Gastrocnemius medialis (tissue), 4 donors: Measurements from ENCODE around the gene ABCF3. TPM values are rescaled to one million over a fixed set of nuclear protein-coding genes. Genes with fewer than 3 reads are reported as not detected.

Experiments used
- ATAC-seq, 2 donors: fragments of 150-250 bp; one replicate each; pipeline ENCODE4 v1.9.1; 2016
- DNase-seq, 2 donors: peaks; one replicate each; pipeline ENCODE4 v3.0.0-alpha.2; 2019
- H3K27ac ChIP-seq, 4 donors: fragments of 200-600 bp; sonication (generic); 1 replicate in 1 of 4; 2 replicates in 3 of 4; pipeline ENCODE4 v1.5.1; 2016 to 2018; ENCODE audit warnings: mild to moderate bottlenecking in 2 of 4, moderate library complexity in 1 of 4
- H3K27me3 ChIP-seq, 3 donors: fragments of 200-600 bp; sonication (generic) in 2 of 3; 1 replicate in 1 of 3; 2 replicates in 2 of 3; pipeline versions ENCODE4 v1.5.1 to v1.6.0; 2016 to 2019; ENCODE audit warnings: mild to moderate bottlenecking in 1 of 3, moderate library complexity in 1 of 3
- H3K36me3 ChIP-seq, 2 donors: fragments of 200-600 bp; sonication (generic) in 1 of 2; one replicate each; pipeline ENCODE4 v1.5.1; 2017 to 2018
- H3K4me1 ChIP-seq, 2 donors: fragments of 200-600 bp; sonication (generic) in 1 of 2; one replicate each; pipeline ENCODE4 v1.5.1; 2016 to 2017; ENCODE audit warnings: mild to moderate bottlenecking in 2 of 2
- H3K4me3 ChIP-seq, 4 donors: fragments of 200-600 bp; sonication (generic) in 3 of 4; 1 replicate in 1 of 4; 2 replicates in 3 of 4; pipeline ENCODE4 v1.5.1; 2016 to 2019; ENCODE audit warnings: mild to moderate bottlenecking in 2 of 4
- H3K9me3 ChIP-seq, 3 donors: fragments of 200-600 bp; sonication (generic) in 2 of 3; 1 replicate in 1 of 3; 2 replicates in 2 of 3; pipeline ENCODE4 v1.5.1; 2016 to 2019
- CTCF ChIP-seq, 5 experiments: fragments of 450-650 bp in 3 of 5; fragments of 200-600 bp in 2 of 5; sonication (generic) in 2 of 5; IDR thresholded peaks in 4 of 5; conservative IDR thresholded peaks in 1 of 5; 1 replicate in 4 of 5; 2 replicates in 1 of 5; pipeline ENCODE4 v1.5.1; 2016 to 2019; ENCODE audit warnings: antibody characterized with exemption in 5 of 5, mild to moderate bottlenecking in 3 of 5, moderate library complexity in 3 of 5
- POLR2A ChIP-seq, 2 donors: fragments of 450-650 bp; IDR thresholded peaks; one replicate each; pipeline ENCODE4 v1.6.1; 2017; ENCODE audit warnings: antibody characterized with exemption in 2 of 2, mild to moderate bottlenecking in 2 of 2, moderate library complexity in 2 of 2
- in situ Hi-C, 4 donors: fragments of 200-750 bp; cut with MboI; loops; one replicate each; pipeline versions ENCODE4 v1.15.0 to v1.8.0; 2017; ENCODE audit warnings: low sequenced_read_pairs in 4 of 4
- intact Hi-C: fragments of 100-400 bp; cut with DNase I; formaldehyde crosslinking; loops from one replicate; pipeline ENCODE4 v1.15.1; 2023; ENCODE audit warnings: low total_unique reads
- total RNA-seq, 4 donors: library from RNA; depleted of rRNA; stranded (reverse); fragments of >200 nt; gene quantifications; one replicate each; pipeline versions ENCODE4 v1.1.0 to v1.2.3, GENCODE V29; 2016

ABCF3 gene
- total RNA-seq, 4 donors from 2014 or later, result 52.6 to 96.4 (median 63.2) TPM

GRCh38 chr3:184238246-184238818 lies 52.3 kb downstream of the ABCF3 start:
- ATAC-seq, result no peak
- DNase-seq, result no peak
- Histone ChIP-seq H3K36me3 (peaks cover 0 to 12% of the 10 kb centered on the region in 2 donors), H3K27ac (no peak overlapping the region), H3K9me3 (no peaks in the 10 kb centered on the region), H3K4me3 (no peak overlapping the region), H3K27me3 (no peaks in the 10 kb centered on the region), H3K4me1 (no peaks in the 10 kb centered on the region)
- TF ChIP-seq POLR2A (IDR thresholded peaks at IDR 0.05), result no peak
- no peak for TF ChIP-seq CTCF (IDR thresholded peaks at IDR 0.05 in 4 of 5, conservative IDR thresholded peaks at IDR 0.05 in 1 of 5)
- in situ Hi-C loops (loop anchor here in 2 of 4 donors (25.0 kb wide), 2 partner anchors 101 to 351 kb away; partner anchors contain the start of genes EIF2B5 (in 1 of the 2) and PARL (in 1 of the 2)), intact Hi-C loops (no loop called here)

- Histone ChIP-seq H3K9me3 (no peaks in the 10 kb centered on the region), H3K27me3 (no peaks in the 10 kb centered on the region), H3K4me1 (no peaks in the 10 kb centered on the region), H3K27ac (no peak overlapping the region), H3K36me3 (peaks cover 0 to 21% of the 10 kb centered on the region in 2 donors), H3K4me3 (no peak overlapping the region)
- TF ChIP-seq CTCF (IDR thresholded peaks at IDR 0.05 in 4 of 5, conservative IDR thresholded peaks at IDR 0.05 in 1 of 5) (no peak), POLR2A (IDR thresholded peaks at IDR 0.05) (no peak)
- DNase-seq, result no peak
- ATAC-seq, result no peak
- in situ Hi-C loops (loop anchor here in 2 of 4 donors (25.0 kb wide), 2 partner anchors 102 to 352 kb away; partner anchors contain the start of genes EIF2B5 (in 1 of the 2) and PARL (in 1 of the 2)), intact Hi-C loops (no loop called here)
Observed at GRCh38 chr3:184239221-184239620, 53.2 kb downstream of the ABCF3 start.

- Histone ChIP-seq H3K4me3 (no peak overlapping the region), H3K36me3 (peaks cover 0 to 26% of the 10 kb centered on the region in 2 donors), H3K9me3 (no peaks in the 10 kb centered on the region), H3K27ac (no peak overlapping the region), H3K4me1 (no peaks in the 10 kb centered on the region), H3K27me3 (no peaks in the 10 kb centered on the region)
- in situ Hi-C loops, result loop anchor here in 2 of 4 donors (10.0 to 25.0 kb wide), 3 partner anchors 95 to 352 kb away; partner anchors contain the start of genes EIF2B5 (in 1 of the 2) and PARL (in 1 of the 2)
- ATAC-seq (no peak), DNase-seq (no peak)
- TF ChIP-seq POLR2A (IDR thresholded peaks at IDR 0.05) (no peak), CTCF (IDR thresholded peaks at IDR 0.05 in 4 of 5, conservative IDR thresholded peaks at IDR 0.05 in 1 of 5) (no peak)
- intact Hi-C loops, result no loop called here
Observed at GRCh38 chr3:184239708-184240107, 53.7 kb downstream of the ABCF3 start.

GRCh38 chr3:184240384-184241140 lies 54.6 kb downstream of the ABCF3 start:
- no peaks in the 10 kb centered on the region for H3K9me3 ChIP-seq
- DNase-seq, result no peak
- H3K36me3 ChIP-seq, result peaks cover 0 to 34% of the 10 kb centered on the region in 2 donors
- TF ChIP-seq CTCF (IDR thresholded peaks at IDR 0.05 in 4 of 5, conservative IDR thresholded peaks at IDR 0.05 in 1 of 5), result no peak
- no peak for TF ChIP-seq POLR2A (IDR thresholded peaks at IDR 0.05)
- no peak for ATAC-seq
- no peaks in the 10 kb centered on the region for H3K27me3 ChIP-seq
- H3K27ac ChIP-seq, result no peak overlapping the region
- no peak overlapping the region for H3K4me3 ChIP-seq
- intact Hi-C loops (no loop called here), in situ Hi-C loops (loop anchor here in 2 of 4 donors (10.0 to 25.0 kb wide), 3 partner anchors 96 to 353 kb away; partner anchors contain the start of genes EIF2B5 (in 1 of the 2) and PARL (in 1 of the 2))
- no peaks in the 10 kb centered on the region for H3K4me1 ChIP-seq
